H1 (cell line): Measurements from ENCODE around the gene DOK7. TPM values are rescaled to one million over a fixed set of nuclear protein-coding genes. Genes with fewer than 3 reads are reported as not detected.

Source experiments
- CTCF ChIA-PET: fragments of 300-600 bp; sonication (Branson Sonifier 250); formaldehyde crosslinking; loops from one replicate; lab custom pipeline; 2021; ENCODE audit not compliant: partially characterized antibody; lab: Charles Lee
- POLR2A ChIA-PET: fragments of 300-600 bp; sonication (Branson Sonifier 250); formaldehyde crosslinking; loops from one replicate; lab custom pipeline; 2021; ENCODE audit warnings: inconsistent platforms; ENCODE audit not compliant: partially characterized antibody; lab: Charles Lee
- DNase-seq, 2 experiments: peaks; one replicate each; pipeline versions ENCODE4 v3.0.0 to v3.0.0-alpha.2; 2010 to 2022; ENCODE audit warnings: low spot score in 2 of 2, low read depth in 1 of 2, mixed read lengths in 1 of 2
- FAIRE-seq: peaks from 2 replicates; lab custom pipeline; 2011; peaks lifted over from hg19 to GRCh38; lab: Jason Lieb, UNC
- H2AFZ ChIP-seq: 2 replicates; pipeline ENCODE4 v1.8.1; 2012; ENCODE audit warnings: low read length, inconsistent platforms
- H2AK5ac ChIP-seq: 2 replicates; pipeline ENCODE4 v1.6.1; 2013; ENCODE audit warnings: low read depth, low read length
- H2BK120ac ChIP-seq: replicated peaks from 2 replicates; pipeline ENCODE3; 2013; ENCODE audit warnings: low read depth, low read length, inconsistent platforms
- H2BK12ac ChIP-seq: 2 replicates; pipeline ENCODE4 v1.6.1; 2013; ENCODE audit warnings: low read depth, low read length
- H2BK15ac ChIP-seq: 2 replicates; pipeline ENCODE4 v1.6.1; 2013; ENCODE audit warnings: low read length
- H2BK20ac ChIP-seq: 2 replicates; pipeline ENCODE4 v1.6.1; 2013; ENCODE audit warnings: low read length
- H2BK5ac ChIP-seq: 2 replicates; pipeline ENCODE4 v1.6.1; 2013; ENCODE audit warnings: low read depth, low read length
- H3K14ac ChIP-seq: 2 replicates; pipeline ENCODE4 v1.6.1; 2013; ENCODE audit warnings: inconsistent platforms; ENCODE audit not compliant: insufficient read length
- H3K18ac ChIP-seq: 2 replicates; pipeline ENCODE4 v1.6.1; 2013; ENCODE audit warnings: low read length; ENCODE audit errors: extremely low read depth
- H3K23ac ChIP-seq: 2 replicates; pipeline ENCODE4 v1.6.1; 2013; ENCODE audit warnings: inconsistent platforms; ENCODE audit not compliant: insufficient read length
- H3K23me2 ChIP-seq: 2 replicates; pipeline ENCODE4 v1.6.1; 2013; ENCODE audit warnings: low read depth, low read length
- H3K27ac ChIP-seq: 2 replicates; pipeline ENCODE4 v1.6.1; 2011; ENCODE audit warnings: low read depth, low read length, inconsistent platforms
- H3K27me3 ChIP-seq, 4 experiments: replicated peaks in 1 of 4; 1 replicate in 1 of 4; 2 replicates in 3 of 4; pipeline versions ENCODE4 v1.6.1 to v1.8.1; 2011 to 2013; ENCODE audit warnings: low read length in 3 of 4, mild to moderate bottlenecking in 3 of 4, inconsistent platforms in 2 of 4, mixed read lengths in 2 of 4, moderate library complexity in 1 of 4; ENCODE audit not compliant: control insufficient read depth in 3 of 4, insufficient read depth in 3 of 4; ENCODE audit errors: extremely low read depth in 1 of 4
- H3K36me3 ChIP-seq, 4 experiments: 2 replicates each; pipeline versions ENCODE4 v1.6.1 to v1.8.1; 2011 to 2013; ENCODE audit warnings: mild to moderate bottlenecking in 4 of 4, low read length in 3 of 4, moderate library complexity in 2 of 4, control low read depth in 1 of 4, inconsistent platforms in 1 of 4; ENCODE audit not compliant: insufficient read depth in 4 of 4, control insufficient read depth in 2 of 4
- H3K4ac ChIP-seq: replicated peaks from 2 replicates; pipeline ENCODE3; 2013; ENCODE audit warnings: low read length, low read depth, mixed read lengths, inconsistent platforms; ENCODE audit not compliant: insufficient read length
- H3K4me1 ChIP-seq, 4 experiments: replicated peaks in 1 of 4; 1 replicate in 1 of 4; 2 replicates in 3 of 4; pipeline versions ENCODE4 v1.6.1 to v1.8.1; 2011 to 2013; ENCODE audit warnings: low read length in 3 of 4, inconsistent platforms in 2 of 4, mixed read lengths in 1 of 4; ENCODE audit not compliant: insufficient read depth in 4 of 4, control insufficient read depth in 3 of 4
- H3K4me2 ChIP-seq, 2 experiments: 2 replicates each; pipeline versions ENCODE4 v1.6.1 to v1.8.1; 2011 to 2013; ENCODE audit warnings: low read depth in 2 of 2, low read length in 2 of 2, control low read depth in 1 of 2, inconsistent platforms in 1 of 2, mild to moderate bottlenecking in 1 of 2; ENCODE audit not compliant: insufficient read depth in 1 of 2
- H3K4me3 ChIP-seq, 4 experiments: fragments of 200-600, 300-600 bp in 1 of 4; sonication (generic), shearing (Covaris generic), sonication (Bioruptor Twin) in 1 of 4; 2 replicates each; pipeline versions ENCODE4 v1.5.1 to v1.8.1; 2011 to 2016; ENCODE audit warnings: low read length in 4 of 4, low read depth in 3 of 4, control low read depth in 2 of 4, inconsistent platforms in 2 of 4, mild to moderate bottlenecking in 2 of 4, mixed read lengths in 1 of 4, moderate library complexity in 1 of 4; ENCODE audit not compliant: insufficient read depth in 2 of 4; ENCODE audit errors: extremely low read depth in 1 of 4
- H3K56ac ChIP-seq: replicated peaks from 2 replicates; pipeline ENCODE3; 2013; ENCODE audit warnings: low read depth, mild to moderate bottlenecking, mixed read lengths, low read length, inconsistent platforms; ENCODE audit not compliant: insufficient read length
- H3K79me1 ChIP-seq: 2 replicates; pipeline ENCODE4 v1.6.1; 2013; ENCODE audit warnings: low read depth, low read length, control low read depth
- H3K79me2 ChIP-seq, 2 experiments: 2 replicates each; pipeline versions ENCODE4 v1.6.1 to v1.8.1; 2012 to 2013; ENCODE audit warnings: low read length in 2 of 2, mild to moderate bottlenecking in 2 of 2, inconsistent platforms in 1 of 2; ENCODE audit not compliant: insufficient read depth in 2 of 2, control insufficient read depth in 1 of 2
- H3K9ac ChIP-seq, 4 experiments: replicated peaks in 1 of 4; 1 replicate in 1 of 4; 2 replicates in 3 of 4; pipeline versions ENCODE4 v1.6.1 to v1.8.1; 2011 to 2013; ENCODE audit warnings: low read depth in 3 of 4, low read length in 3 of 4, control low read depth in 2 of 4, mild to moderate bottlenecking in 2 of 4, moderate library complexity in 2 of 4, inconsistent platforms in 1 of 4; ENCODE audit errors: extremely low read depth in 1 of 4
- H3K9me3 ChIP-seq, 2 experiments: 2 replicates each; pipeline versions ENCODE4 v1.6.1 to v1.8.1; 2012 to 2013; ENCODE audit warnings: mild to moderate bottlenecking in 2 of 2, moderate library complexity in 2 of 2, control low read depth in 1 of 2, inconsistent platforms in 1 of 2, low read depth in 1 of 2, low read length in 1 of 2, mixed read lengths in 1 of 2; ENCODE audit not compliant: insufficient read depth in 2 of 2
- H4K20me1 ChIP-seq, 2 experiments: replicated peaks in 1 of 2; 2 replicates each; pipeline versions ENCODE3 to v1.8.1; 2011 to 2013; ENCODE audit warnings: inconsistent platforms in 2 of 2, low read length in 2 of 2, mild to moderate bottlenecking in 1 of 2; ENCODE audit not compliant: insufficient read depth in 2 of 2, control insufficient read depth in 1 of 2
- H4K5ac ChIP-seq: 2 replicates; pipeline ENCODE4 v1.6.1; 2013; ENCODE audit warnings: low read length, low read depth, mixed read lengths, inconsistent platforms; ENCODE audit not compliant: insufficient read length
- H4K8ac ChIP-seq: 2 replicates; pipeline ENCODE4 v1.8.0; 2013; ENCODE audit warnings: mild to moderate bottlenecking, moderate library complexity, low read length, inconsistent platforms; ENCODE audit not compliant: insufficient read depth; ENCODE audit errors: extremely low read depth
- H4K91ac ChIP-seq: replicated peaks from 2 replicates; pipeline ENCODE3; 2013; ENCODE audit warnings: low read length, mixed read lengths, inconsistent platforms; ENCODE audit not compliant: insufficient read length
- BRCA1 ChIP-seq: IDR thresholded peaks from 2 replicates; pipeline ENCODE4 v1.6.1; 2012; ENCODE audit warnings: low read depth, low read length, improper control_type of control experiment
- SAP30 ChIP-seq: fragments of 300-600 bp; sonication (generic); IDR thresholded peaks from 2 replicates; pipeline ENCODE4 v1.7.1; 2012; ENCODE audit warnings: low read length, moderate library complexity, mild to moderate bottlenecking, inconsistent platforms; ENCODE audit not compliant: insufficient read depth, insufficient replicate concordance
- SP4 ChIP-seq: IDR thresholded peaks from 2 replicates; pipeline ENCODE4 v1.6.1; 2012; ENCODE audit warnings: low read length, inconsistent platforms
- whole genome bisulfite sequencing, 2 experiments: shearing (Covaris generic) in 1 of 2; methylation state at CpG; one replicate each; pipeline versions ENCODE4 v1.1.6 to v1.1.7; 2013 to 2015; ENCODE audit warnings: low lambda C conversion rate in 2 of 2, mixed read lengths in 2 of 2, inconsistent platforms in 1 of 2, low coverage in 1 of 2, missing lambda C conversion rate in 1 of 2; ENCODE audit not compliant: insufficient replicate concordance in 2 of 2, insufficient coverage in 1 of 2, insufficient read length in 1 of 2; ENCODE audit errors: extremely low coverage in 1 of 2, missing lambda C conversion rate in 1 of 2; 5-methylcytosine and 5-hydroxymethylcytosine counted together
- polyA plus RNA-seq, 7 experiments: library from polyadenylated mRNA; depleted of rRNA in 3 of 7; stranded (reverse) in 5 of 7; unstranded in 2 of 7; fragments of >200 nt in 5 of 7; fragments of 200-250 nt in 2 of 7; gene quantifications; 1 replicate in 5 of 7; 2 replicates in 1 of 7; 4 replicates in 1 of 7; pipeline versions ENCODE4 v1.2.1 to v1.2.3, GENCODE V29; 2011 to 2013; ENCODE audit warnings: missing spikeins in 2 of 7, mixed read lengths in 2 of 7
- total RNA-seq: library from RNA; stranded (reverse); fragmentation: NEBNext Ultra II Directional; extraction: Animal tissue kit (Norgen Biotek cat#: 25700); gene quantifications from 2 replicates; pipeline ENCODE4 v1.2.1, GENCODE V29; 2021

Gene DOK7
- total and polyA plus RNA-seq, 2 of the 8 experiments (the other 6 are each of a cell fraction or from before 2014, with no cell fraction given) = 0.32 TPM; not detected in 1

DNA sequence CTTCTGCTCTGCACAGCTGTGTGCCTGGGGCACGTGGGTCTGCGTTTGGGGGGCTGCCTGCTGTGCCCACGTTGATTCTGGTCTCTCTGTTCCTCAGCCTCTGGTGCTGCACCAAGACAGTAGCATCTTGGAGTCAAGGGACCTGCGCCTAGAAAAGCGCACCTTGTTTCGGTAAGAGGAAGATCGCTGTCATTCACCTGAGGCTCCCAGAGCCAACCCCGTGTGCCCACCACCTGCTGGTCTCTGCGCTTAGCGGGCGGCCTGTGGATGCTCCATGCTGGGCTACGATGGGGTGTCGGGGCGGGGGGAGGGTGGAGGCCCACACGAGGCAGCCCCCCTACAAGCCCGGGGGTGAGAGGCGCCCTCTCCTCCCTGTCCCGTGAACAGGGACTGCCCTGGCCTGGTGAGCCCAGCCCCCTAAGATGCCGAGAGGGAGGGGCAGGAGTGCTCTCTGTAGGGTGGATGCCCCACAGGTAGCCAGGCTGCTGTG, 40.3 kb upstream of the DOK7 start:
- Histone ChIP-seq H2BK120ac (no peak overlapping the region), H3K4me1 (no peaks in the 10 kb centered on the region; a peak in 2 of 7 replicates), H2AFZ (no peak overlapping the region), H2BK5ac (no peak overlapping the region), H3K23ac (no peak overlapping the region)
- WGBS, 2 experiments = 90% methylated on average over 13 of the region's 19 CpGs; no CpG with 5 or more reads in 1 of the 2 experiments
- POLR2A ChIA-PET = no interaction called here
- no peak for DNase-seq
- TF ChIP-seq SAP30 (no peak), BRCA1 (no peak), SP4 (no peak)
- TF ChIP-seq, all 59 proteins: peak for 0
- Histone ChIP-seq H3K79me1 (no peaks in the 10 kb centered on the region), H3K4me3 (no peak overlapping the region), H3K9ac (no peak overlapping the region), H2BK15ac (no peak overlapping the region), H4K8ac (no peak overlapping the region), H2BK20ac (no peak overlapping the region), H3K79me2 (no peaks in the 10 kb centered on the region), H3K4ac (no peak overlapping the region), H3K4me2 (no peak overlapping the region), H4K20me1 (peaks cover 0 to 4% of the 10 kb centered on the region in 2 experiments), H2AK5ac (no peak overlapping the region), H4K5ac (no peak overlapping the region), H3K56ac (no peak overlapping the region), H4K91ac (no peak overlapping the region), H3K27me3 (no peaks in the 10 kb centered on the region; a peak in 1 of 7 replicates), H3K18ac (no peak overlapping the region), H3K9me3 (no peaks in the 10 kb centered on the region), H3K36me3 (no peaks in the 10 kb centered on the region), H3K23me2 (no peaks in the 10 kb centered on the region), H3K27ac (no peak overlapping the region), H3K14ac (no peak overlapping the region), H2BK12ac (no peak overlapping the region)
- CTCF ChIA-PET = interaction anchor here (1.1 to 6.6 kb wide), 3 partner anchors 12 to 67 kb away, joined by 3 to 32 read pairs (median 4); no protein-coding TSS in a partner anchor
- no peak for FAIRE-seq
